ENCODE data around the gene ZBTB2. TPM values are rescaled to one million over a fixed set of nuclear protein-coding genes. Genes with fewer than 3 reads are reported as not detected.

Gene ZBTB2
- total RNA-seq, 1 experiment from 2014 or later = 31.4 TPM

GRCh38 chr6:151374036-151374683, 17.2 kb downstream of the ZBTB2 start:
- Mint-ChIP-seq H3K27ac (peak overlapping the region; percentile 21 to 35 (median 30); a peak in 4 of 7 replicates), H3K36me3 (ENCODE audit: insufficient read depth in 1 of 3, low read depth in 3 of 3) (peaks cover 12 to 30% (median 26%) of the 10 kb centered on the region in 3 experiments; a peak in 6 of 7 replicates), H3K4me1 (peaks cover 16 to 19% of the 10 kb centered on the region in 2 experiments), H3K27me3 (ENCODE audit: low read depth) (no peaks in the 10 kb centered on the region), H3K9me3 (no peaks in the 10 kb centered on the region), H3K4me3 (peak overlapping the region in 1 of 2 experiments; percentile 31; a peak in 3 of 5 replicates)
- no peak for TF ChIP-seq CTCF (conservative IDR thresholded peaks at IDR 0.05)
- Histone ChIP-seq H2BK12ac (ENCODE audit: insufficient read length, low read depth, low read length) (no peak overlapping the region), H3T11ph (ENCODE audit: low read length) (no peak overlapping the region), H3K23ac (ENCODE audit: insufficient read length, low read depth, low read length) (no peak overlapping the region), H4K5ac (ENCODE audit: insufficient read length, low read depth, low read length) (no peak overlapping the region), H2BK5ac (ENCODE audit: insufficient read length, low read length) (no peak overlapping the region), H3K23me2 (ENCODE audit: insufficient read length, low read depth, low read length, poor library complexity, severe bottlenecking) (no peaks in the 10 kb centered on the region), H3K79me2 (ENCODE audit: insufficient read depth, low read length) (peaks cover 7% of the 10 kb centered on the region; the same call in 1 of the 2 replicates), H3K4me1 (ENCODE audit: insufficient read depth, low read length) (peaks cover 5% of the 10 kb centered on the region; the same call in 1 of the 2 replicates), H3K27ac (ENCODE audit: insufficient read length, low read depth, low read length) (no peak overlapping the region), H3K9me3 (ENCODE audit: control insufficient read depth, low read depth, low read length) (no peaks in the 10 kb centered on the region), H3K56ac (ENCODE audit: insufficient read length, low read depth, low read length) (no peak overlapping the region), H2AK5ac (ENCODE audit: insufficient read length, low read length) (no peak overlapping the region), H3K14ac (ENCODE audit: insufficient read depth, low read length) (no peak overlapping the region), H4K20me1 (ENCODE audit: control insufficient read depth, insufficient read depth, insufficient read length) (no peaks in the 10 kb centered on the region), H3K27me3 (ENCODE audit: insufficient read depth, low read length) (no peaks in the 10 kb centered on the region), H3K18ac (ENCODE audit: insufficient read length, low read depth, low read length) (no peak overlapping the region), H4K8ac (replicated peaks; ENCODE audit: insufficient read length, low read depth, low read length) (no peak overlapping the region), H2AFZ (ENCODE audit: low read length) (no peak overlapping the region), H2BK20ac (ENCODE audit: low read depth, low read length, poor library complexity, severe bottlenecking) (no peak overlapping the region), H4K91ac (ENCODE audit: insufficient read length, low read depth, low read length) (no peak overlapping the region), H3K9ac (ENCODE audit: extremely low read depth, insufficient read length, low read length) (no peak overlapping the region), H3K4me2 (ENCODE audit: insufficient read depth, insufficient read length, low read length) (peak overlapping the region; percentile 19), H2BK15ac (ENCODE audit: low read depth, low read length) (no peak overlapping the region), H3K4ac (ENCODE audit: low read depth, low read length) (no peak overlapping the region), H2BK120ac (ENCODE audit: low read depth, low read length, poor library complexity, severe bottlenecking) (no peak overlapping the region), H3K79me1 (ENCODE audit: insufficient read depth, low read depth, low read length, poor library complexity, severe bottlenecking) (no peaks in the 10 kb centered on the region)
- DNase-seq = peak; percentile 62
- no CpG with 5 or more reads among the region's 5 CpGs for WGBS (ENCODE audit: extremely low coverage, insufficient read length, low lambda C conversion rate)
